AML-193 (cell line): ENCODE measurements around the gene C14orf119.
"Not testable (repeated sequence)": the region's sequence is repeated elsewhere in the genome, so short reads cannot be mapped to it uniquely, and the experiment has no call there.

Experiments
- DNase-seq, 2 experiments: peaks; one replicate each; lab custom pipeline; 2025; lab: John Stamatoyannopoulos, UW

Gene C14orf119

DNA sequence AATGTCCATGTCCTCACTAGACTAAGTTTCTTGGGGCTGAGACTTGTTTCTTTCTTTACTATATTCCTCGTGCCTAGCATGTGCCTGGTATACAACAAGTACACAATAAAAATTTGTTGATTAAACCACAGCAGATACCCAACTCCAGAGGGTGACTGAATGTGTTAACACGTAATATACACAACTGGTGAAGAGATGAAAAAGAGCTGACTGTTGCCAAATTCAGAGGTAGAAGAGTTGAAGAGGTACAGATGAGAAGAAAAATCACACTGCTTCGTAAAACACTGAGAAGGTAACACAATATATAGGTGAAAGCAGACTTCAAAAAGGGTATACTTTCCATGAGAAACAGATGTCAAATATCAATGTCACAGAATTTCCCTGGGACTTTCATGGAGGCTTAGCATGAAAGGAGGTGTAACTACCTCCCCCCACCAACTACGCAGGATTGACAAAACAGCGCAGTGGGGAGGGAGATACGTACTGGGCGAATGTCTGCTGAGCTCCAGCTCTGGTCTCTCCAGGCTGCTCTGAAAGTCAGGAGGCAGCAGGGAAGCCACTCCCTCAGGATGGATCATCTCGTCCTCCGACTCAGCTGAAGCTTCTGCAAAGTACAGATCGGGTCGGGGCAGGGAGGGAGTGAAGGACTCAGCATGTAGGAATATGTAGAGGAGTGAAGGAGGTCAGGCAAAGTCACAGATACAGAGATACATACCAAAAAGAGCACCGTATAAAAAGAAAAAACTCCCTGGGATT, 5.6 kb upstream of the C14orf119 start:
- no peak for DNase-seq

DNA sequence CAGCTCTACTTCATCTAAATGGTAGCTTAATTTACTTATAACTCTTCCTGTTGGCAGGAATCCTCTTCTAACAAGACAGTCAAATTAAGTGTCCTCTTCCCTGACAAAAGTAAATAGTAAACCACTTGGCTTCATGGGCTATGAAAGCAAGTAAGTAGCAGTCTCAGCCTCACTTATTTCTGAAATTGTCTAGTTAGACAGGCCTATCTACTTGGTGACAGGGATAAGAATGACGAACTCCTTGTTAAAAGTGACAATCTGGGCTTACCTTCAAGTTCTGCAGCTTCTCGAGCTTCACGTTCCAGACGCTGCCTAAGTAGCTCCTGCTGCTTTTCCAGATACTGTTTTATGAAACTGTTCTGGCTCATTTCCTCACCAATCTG, 5.1 kb upstream of the C14orf119 start:
- no peak for DNase-seq

DNA sequence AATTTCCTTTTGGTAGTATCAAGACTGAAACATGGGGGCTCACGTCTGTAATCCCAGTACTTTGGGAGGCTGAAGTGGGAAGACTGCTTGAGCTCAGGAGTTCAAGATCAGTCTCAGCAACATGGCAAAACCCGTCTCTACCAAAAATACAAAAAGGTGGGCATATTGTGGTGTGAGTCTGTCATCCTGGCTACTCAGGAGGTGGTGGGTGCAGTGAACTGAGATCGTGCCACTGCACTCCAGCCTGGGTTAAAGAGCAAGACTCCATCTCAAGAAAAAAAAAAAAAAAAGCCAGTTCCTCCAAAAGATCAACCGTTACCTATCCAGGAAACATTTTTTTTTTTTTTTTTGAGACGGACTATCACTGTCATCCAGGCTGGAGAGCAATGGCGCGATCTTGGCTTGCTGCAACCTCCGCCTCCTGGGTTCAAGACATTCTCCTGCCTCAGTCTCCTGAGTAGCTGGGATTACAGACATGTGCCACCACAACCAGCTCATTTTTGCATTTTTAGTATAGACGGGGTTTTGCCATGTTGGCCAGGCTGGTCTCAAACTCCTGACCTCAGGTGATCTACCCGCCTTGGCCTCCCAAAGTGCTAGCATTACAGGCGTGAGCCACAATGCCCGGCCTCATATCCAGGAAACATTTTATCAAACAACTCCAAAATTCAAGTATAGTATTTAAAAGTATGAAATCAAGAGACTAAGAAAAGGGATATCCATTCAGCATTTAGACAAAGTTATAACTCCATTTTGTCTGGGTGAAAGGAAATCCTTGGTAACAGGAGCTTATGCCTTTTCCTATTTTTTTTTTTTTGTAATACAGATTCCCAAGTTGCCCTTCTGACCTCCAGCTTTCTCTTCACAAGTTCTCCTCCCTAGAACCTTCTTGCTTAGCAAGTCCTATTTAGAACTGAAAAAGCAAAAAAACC, 3.7 kb upstream of the C14orf119 start:
- DNase-seq: no peak

DNA sequence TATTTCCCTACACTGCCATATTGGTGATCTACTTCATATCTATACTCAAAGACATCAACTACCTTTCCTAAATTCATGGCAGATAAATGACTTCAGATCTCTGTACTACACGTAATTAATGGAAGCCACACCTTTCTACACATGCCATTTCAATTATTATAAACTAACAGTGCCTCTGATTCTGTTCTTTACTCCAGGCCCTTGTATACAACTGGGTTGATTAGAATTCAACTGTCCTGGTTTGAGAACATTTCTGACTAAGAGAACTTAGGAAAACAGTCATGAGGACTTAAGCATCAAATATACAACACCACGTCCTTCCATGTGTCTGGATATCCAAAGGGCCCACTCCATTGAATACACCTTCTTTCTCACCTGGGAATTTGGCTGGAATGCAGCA, 2.2 kb upstream of the C14orf119 start:
- no peak for DNase-seq

DNA sequence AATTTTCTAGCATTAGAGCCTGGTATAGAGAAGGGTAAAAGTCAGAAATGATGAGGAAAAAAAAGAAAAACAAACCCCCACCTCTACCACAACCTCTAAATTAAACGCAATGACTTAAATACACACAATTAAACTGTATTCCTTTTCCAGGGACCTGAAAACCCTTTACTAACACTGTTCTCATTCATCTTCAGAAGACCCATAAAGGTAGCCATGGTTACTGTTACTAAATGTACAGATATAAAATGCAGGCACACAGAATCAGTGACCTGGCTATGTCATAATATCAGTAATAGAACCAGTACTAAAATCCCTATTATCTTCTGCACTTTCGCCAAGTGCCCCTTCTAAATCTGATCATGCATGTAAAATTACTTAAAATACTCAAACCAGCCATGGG, 1.8 kb upstream of the C14orf119 start:
- DNase-seq: no peak

DNA sequence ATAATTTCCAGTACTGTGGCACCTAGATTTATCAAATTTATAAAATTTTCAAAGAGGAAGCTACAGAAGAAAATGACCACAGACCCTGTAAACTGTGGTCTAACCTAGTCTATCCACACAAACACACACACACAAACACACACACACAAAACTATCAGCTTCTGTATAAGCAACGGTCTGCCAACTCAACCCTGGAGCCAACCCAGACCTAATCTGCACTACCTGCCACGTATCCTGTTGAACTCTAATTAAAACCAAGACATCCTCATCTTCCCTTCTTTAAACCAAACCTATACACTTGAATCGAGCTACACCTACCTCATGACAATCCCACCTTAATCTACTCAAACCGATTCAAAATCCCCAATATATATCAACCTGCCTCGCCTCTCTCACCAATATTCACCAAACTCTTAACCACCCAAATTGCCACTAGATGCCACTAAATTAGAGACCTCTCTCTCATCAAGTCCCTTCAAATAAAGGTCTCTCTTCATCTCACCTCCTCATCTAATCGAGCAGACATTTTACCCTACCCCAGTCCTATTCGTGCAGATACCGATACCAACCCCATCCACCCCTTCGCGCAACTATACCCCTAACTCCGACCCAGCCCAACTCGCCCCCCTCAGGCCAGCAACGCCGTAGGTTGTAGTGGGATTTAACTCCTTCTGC, 1.2 kb upstream of the C14orf119 start:
- no peak for DNase-seq

DNA sequence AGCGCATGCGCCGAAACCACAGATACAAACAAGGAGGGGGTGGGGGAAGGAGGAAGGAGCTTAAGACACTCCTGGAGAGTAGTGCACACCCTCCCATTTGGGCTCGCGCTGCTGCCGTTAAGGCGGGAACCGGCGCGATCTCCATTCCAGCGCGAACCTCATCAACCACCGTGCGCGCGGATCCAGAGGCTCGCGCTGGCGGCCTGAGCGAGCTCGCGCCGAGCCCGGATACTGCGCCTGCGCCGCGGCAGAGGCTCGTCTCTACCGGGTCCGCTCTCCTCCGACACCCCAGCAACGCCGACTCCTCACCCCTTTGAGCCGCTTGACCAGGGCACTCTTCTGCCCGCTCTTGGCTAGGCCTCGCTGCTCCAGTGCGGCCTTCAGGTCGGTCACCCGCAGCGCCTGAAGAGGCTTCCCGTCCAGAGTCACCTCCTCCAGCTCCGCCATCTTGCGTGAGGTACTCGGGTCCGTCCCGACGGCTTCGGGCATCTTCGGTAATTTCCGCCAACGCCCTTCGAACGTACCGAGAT, 574 bp upstream of the C14orf119 start, which contains the start of gene ACIN1:
Gene ACIN1 (minus strand): TSS at position 471 of the 530 bp plus-strand sequence. CDS start 24 bp downstream, at position 447.
- no peak for DNase-seq

DNA sequence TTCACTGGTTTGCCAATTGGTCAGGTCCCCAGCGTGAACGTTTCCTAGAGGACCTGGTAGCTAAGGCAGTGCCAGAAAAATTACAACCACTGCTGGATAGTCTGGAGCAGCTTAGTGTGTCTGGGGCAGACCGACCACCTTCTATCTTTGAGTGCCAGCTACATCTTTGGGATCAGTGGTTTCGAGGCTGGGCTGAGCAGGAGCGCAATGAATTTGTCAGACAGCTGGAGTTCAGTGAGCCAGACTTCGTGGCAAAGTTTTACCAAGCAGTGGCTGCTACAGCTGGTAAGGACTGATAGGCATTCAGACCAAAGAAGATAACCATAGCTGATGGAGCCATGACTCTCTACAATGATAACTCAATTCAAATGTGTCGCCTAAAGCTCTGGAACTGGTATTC, 2.5 kb downstream of the C14orf119 start:
- DNase-seq: no peak

DNA sequence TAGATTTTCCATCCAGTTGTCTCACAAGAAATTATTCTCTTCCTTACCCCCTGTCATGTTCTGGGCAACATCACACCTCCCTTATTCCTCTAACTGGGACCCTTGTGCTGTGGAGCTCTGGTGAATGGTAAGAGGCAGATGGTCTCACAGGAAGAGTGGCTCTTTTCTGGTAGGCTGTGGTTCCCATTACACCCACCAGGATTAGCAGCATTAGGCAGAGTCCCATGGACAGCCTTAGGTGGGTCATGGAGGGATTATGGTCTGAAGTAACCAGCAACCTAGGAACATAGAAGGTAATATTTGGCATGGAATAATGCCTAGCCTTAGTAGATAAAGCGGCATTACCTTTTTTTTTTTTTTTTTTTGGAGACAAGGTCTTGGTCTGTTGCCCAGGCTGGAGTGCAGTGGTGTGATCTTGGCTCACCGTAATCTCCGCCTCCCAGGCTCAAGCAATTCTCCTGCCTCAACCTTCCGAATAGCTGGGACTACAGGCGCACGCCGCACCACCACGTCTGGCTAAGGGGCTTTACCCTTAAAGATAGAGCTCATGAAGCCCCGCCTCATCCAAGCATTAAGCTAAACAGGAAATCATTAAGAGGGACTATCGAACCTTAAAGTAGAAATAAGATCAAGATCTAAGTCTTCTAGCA, 4.0 kb downstream of the C14orf119 start:
- no peak for DNase-seq

DNA sequence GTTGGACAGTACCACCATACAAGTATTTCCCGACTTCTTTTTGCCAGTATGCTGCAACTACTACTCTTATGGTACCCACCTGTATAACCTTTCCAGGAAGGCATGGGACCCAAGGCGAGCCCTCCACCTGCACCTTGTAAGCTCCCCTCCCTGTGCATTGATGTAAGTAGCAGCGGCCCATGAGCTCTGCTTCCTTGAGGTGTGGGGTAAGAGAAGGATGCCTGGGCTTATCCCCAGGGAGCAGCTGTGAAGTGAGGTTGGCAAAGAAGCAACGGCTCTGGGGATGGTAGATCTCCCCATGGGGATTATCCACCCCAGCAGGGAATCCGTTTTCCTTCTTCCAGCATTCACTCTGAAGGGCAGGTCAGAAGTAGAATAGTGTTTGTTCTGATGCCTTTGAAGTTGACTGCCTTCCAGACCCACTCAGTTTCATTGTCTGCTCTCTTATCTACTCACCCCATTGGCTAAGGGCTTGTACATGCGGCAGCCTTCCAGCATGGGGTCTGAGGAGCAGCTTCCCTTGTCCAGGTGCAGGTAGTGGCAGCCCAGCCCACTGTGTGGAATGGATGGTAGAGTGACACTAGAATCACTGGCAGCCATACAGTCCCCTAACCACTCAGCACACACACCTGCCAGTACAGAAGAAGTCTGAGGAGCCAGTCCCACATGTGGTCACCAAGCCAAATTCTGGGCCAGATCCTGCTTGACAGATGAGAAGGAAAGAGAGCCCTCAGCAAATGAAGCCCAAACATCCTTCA, 6.1 kb downstream of the C14orf119 start:
- no peak for DNase-seq

DNA sequence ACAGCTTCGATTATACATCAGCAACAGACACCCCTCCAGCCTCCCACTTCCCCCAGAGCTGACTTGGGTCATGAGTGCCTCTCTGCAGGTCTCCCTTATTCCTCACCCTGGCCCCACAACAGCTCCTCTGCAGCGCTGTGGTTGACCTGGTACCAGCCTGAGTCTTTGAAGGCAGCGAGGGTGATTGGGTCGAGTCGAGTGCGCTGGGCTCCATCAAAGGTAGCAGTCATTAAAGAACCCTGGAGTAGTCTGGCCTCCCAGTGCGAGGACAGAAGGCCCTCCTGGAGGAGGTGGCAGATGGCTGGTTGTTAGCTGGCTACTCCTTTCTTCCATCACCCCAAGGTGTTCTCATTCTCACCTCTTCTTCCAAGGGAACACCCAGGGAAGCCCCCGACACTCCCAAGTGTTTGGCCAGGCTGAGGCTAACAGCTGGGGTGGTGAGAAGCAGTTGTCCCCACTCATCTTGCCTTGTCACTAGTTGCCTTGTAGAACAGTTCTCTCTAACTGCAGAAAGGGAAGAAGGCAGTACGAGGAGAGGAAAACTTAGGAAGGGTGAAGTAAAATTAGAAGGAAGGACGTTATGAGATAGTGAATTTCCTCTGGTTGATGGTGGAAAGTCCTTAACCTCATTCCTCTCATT, 6.8 kb downstream of the C14orf119 start:
- DNase-seq: no peak

DNA sequence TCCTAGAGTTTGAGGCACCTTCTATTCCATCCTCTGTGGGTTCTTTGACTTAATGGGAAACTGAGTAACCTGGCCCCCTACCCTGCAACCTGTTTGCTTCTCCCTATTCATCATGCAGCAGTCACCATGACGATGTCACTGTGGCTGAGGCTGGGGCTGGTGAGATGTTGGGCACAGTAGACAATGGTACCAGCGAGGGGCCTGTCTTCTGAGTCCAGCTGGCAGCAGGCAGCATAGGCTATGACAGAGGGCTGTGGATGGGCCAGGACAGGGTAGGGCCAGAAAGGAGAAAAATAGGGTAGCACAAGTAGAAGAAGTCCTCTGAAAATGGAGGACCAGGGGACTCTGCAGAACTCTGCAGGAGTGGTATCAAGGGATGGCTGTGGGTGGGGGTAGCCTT, 7.5 kb downstream of the C14orf119 start:
- no peak for DNase-seq

DNA sequence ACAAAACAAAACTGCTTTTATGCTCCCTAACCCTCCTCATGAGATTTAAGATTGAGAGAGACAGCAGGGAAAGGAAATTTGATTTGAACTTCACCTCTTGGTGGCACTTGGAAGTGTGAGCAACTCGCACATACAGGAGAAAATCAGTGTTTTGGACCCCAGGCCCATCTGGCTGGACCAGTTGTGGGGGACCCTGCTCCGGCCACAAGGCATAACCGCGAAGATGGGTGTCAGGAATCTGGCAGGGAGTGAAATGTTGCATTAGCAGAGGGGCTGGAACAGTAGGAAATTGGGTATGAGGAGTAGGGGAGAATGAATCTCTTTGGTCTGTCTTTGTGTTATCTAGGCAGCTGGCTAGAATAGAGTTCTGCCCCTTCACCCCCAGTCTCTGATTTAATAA, 8.3 kb downstream of the C14orf119 start:
- DNase-seq: no peak

DNA sequence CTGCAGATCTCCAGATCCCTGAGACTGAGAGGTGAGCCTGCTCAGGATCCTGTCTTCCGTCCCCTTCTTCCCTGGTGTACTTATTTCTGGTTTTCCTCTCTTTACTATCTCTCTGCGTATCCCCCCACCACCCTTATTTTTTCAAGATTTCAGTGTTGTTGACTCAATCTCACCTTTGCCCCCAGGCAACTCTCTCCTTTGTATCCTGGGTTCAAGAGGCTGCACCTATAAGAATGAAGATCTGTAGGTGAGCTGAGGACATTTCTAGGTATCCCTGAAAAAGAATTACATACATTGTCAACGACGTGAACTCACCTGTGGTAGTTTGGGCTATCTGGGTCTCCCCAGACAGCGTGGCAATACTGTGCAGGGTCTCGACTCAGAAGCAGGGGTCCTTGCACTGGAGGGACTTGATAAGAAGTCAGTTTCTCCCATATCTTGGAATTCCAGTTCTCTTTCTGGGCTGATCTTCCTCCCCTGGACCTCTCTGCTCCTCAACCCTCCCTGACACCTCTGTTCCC, 8.8 kb downstream of the C14orf119 start:
- DNase-seq: no peak

DNA sequence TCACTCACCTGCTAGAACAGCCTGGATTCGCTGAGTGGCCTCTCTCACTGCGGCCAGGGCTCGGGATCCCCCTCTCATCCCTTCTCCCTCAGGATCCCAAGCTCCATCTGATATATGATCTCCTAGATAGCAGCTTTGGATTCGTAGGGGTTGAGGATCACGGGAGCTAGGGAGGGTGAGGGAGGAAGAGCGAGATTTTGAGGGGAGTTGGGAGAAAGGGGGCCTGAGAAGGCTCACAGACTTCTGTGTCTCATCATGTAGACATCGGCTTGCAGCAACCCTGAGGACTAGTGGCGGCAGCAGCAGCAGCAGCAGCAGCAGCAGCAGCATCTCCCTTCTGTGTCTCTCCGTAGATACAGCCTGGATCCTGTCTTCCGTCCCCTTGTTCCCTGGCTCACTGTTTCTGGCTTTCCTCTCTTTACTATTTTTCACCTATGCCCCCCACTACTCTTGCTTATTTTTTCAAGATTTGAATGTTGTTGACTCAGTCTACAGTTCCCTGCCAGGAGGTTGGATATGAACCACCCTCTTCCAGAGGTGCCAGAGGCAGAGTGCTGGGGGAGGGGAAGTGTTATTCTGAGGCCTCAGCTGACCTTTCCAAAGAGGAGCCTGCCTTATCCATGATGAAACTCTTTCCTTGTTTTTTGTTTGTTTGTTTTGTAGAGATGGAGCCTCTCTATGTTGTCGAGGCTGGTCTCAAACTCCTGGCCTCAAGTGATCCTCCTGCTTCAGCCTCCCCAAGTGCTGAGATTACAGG, 9.5 kb downstream of the C14orf119 start, which contains the start of gene CIROP:
Gene CIROP (minus strand): TSS at position 399 of the 757 bp plus-strand sequence. CDS start 69 bp downstream, at position 330.
- no peak for DNase-seq

DNA sequence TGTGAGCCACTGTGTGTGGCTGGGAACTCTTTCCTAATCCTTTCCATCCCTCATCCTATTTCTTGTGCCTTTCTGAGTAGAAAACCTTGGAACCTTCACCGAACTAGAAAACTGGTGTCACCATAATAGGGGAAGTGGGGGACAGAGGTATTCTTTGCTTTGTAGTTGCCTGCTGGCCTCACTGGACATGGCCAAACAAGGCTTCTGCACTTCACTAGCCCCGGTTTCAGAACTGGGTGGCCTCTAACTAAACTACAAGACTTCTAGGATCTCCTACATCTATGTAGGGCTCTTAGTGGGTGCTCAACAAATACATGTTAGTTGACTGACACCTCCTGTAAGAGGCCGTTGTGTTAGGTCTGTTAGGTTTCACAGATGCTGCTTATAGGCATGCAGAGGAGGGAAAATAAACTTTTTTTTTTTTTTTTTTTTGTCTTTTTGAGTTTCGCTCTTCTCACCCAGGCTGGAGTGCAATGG, 10.1 kb downstream of the C14orf119 start:
- DNase-seq: no peak

DNA sequence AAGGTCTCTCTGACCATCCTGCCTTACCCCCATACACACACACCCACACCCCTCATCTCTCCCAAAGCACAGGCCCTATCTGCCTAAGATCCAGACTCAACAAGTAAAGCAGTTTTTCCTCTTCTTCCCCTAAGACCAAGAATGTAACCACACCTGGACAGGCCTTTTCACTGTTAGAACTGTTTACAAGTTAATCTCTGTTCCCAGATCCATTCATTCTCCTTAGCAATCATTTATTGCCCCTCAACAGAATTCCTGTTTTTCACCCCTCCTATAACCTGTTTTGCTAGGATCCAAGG, 11.4 kb downstream of the C14orf119 start:
- no peak for DNase-seq

DNA sequence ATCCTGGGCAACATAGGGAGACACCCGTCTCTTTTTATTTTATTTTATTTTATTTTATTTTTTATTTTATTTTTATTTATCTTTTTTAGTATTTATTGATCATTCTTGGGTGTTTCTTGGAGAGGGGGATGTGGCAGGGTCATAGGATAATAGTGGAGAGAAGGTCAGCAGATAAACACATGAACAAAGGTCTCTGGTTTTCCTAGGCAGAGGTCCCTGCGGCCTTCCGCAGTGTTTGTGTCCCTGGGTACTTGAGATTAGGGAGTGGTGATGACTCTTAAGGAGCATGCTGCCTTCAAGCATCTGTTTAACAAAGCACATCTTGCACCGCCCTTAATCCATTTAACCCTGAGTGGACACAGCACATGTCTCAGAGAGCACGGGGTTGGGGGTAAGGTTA, 12.3 kb downstream of the C14orf119 start:
- DNase-seq: not testable (repeated sequence)

DNA sequence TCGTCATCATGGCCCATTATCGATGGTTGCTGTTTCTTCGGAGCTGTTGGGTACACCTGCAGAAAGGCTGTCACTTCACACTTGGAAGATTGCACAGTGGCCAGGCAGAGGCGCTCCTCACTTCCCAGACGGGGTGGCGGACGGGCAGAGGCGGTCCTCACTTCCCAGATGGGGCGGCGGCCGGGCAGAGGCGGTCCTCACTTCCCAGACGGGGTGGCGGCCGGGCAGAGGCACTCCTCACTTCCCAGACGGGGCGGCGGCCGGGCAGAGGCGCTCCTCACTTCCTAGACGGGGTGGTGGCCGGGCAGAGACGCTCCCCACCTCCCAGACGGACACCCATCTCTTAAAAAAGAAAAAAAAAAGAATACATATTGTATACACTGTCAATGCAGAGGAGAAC, 12.9 kb downstream of the C14orf119 start:
- DNase-seq: not testable (repeated sequence)
